Testis (tissue), 2 donors: ENCODE measurements around the gene FBXO41.

Source experiments
- POLR2A ChIP-seq: fragments of 450-650 bp; IDR thresholded peaks from one replicate; pipeline ENCODE4 v1.6.1; 2017; ENCODE audit warnings: antibody characterized with exemption, mild to moderate bottlenecking, moderate library complexity
- TF ChIP-seq, protein P1 (sequence below), 3 experiments: fragments of 450-650 bp in 2 of 3; fragments of 200-600 bp in 1 of 3; sonication (generic) in 1 of 3; IDR thresholded peaks; one replicate each; pipeline ENCODE4 v1.5.1; 2016 to 2019; ENCODE audit warnings: antibody characterized with exemption in 3 of 3, mild to moderate bottlenecking in 2 of 3, moderate library complexity in 1 of 3

DNA sequence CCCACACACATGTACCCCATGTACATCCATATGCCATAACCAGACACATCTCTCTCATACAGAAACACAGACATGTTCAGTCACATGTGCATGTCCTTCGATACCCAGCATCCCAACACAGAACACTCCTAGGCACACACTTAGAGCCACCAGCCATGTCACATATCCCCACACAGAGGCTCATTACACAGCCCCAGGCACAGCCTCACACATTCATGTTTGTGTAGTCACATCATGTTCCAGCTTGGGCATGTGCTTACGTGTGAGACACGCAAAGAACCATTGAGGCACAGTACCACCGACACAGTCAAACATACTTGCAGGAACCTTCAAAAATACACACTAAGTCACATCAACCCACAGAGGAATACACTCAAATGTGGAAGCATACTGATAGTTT is 17.3 kb downstream of the FBXO41 start:
- TF ChIP-seq, protein P1, sequence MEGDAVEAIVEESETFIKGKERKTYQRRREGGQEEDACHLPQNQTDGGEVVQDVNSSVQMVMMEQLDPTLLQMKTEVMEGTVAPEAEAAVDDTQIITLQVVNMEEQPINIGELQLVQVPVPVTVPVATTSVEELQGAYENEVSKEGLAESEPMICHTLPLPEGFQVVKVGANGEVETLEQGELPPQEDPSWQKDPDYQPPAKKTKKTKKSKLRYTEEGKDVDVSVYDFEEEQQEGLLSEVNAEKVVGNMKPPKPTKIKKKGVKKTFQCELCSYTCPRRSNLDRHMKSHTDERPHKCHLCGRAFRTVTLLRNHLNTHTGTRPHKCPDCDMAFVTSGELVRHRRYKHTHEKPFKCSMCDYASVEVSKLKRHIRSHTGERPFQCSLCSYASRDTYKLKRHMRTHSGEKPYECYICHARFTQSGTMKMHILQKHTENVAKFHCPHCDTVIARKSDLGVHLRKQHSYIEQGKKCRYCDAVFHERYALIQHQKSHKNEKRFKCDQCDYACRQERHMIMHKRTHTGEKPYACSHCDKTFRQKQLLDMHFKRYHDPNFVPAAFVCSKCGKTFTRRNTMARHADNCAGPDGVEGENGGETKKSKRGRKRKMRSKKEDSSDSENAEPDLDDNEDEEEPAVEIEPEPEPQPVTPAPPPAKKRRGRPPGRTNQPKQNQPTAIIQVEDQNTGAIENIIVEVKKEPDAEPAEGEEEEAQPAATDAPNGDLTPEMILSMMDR (IDR thresholded peaks at IDR 0.05) = no peak
- no peak for TF ChIP-seq POLR2A
